Measurements from ENCODE around the gene RASGRP4.
"Not testable (repeated sequence)": the region's sequence is repeated elsewhere in the genome, so short reads cannot be mapped to it uniquely, and the experiment has no call there.

RASGRP4 gene

DNA sequence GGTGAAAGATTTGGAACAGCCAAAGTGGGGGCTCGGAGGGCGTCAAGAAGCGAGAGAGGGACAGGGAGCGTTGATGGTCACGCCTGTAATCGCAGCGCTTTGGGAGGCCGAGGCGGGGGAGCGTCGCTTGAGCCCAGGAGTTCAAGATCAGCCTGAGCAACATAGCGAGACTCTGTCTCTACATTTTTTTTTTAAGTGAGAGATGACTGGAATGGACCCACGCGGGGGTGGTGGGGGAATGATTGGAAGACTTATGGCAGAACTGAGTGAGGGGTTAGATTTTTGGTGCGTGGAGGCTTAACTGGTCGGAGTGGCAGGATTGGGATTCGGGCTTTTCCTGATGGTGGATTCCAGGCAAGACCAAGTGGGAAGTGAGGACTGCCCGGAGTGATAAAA is 50.9 kb downstream of the RASGRP4 start:
- no peak for DNase-seq (ENCODE audit: low read depth in 4 of 4, low spot score in 1 of 4)

- peak; percentile 90 to 98 (median 94) for DNase-seq (ENCODE audit: low read depth in 4 of 4, low spot score in 1 of 4)
Measured at GRCh38 chr19:38374332-38375097, 51.5 kb downstream of the RASGRP4 start, which contains the start of gene PSMD8. Gene PSMD8, plus strand, starts transcription at chr19:38374571. Its CDS starts 31 bp downstream, at chr19:38374602.

DNA sequence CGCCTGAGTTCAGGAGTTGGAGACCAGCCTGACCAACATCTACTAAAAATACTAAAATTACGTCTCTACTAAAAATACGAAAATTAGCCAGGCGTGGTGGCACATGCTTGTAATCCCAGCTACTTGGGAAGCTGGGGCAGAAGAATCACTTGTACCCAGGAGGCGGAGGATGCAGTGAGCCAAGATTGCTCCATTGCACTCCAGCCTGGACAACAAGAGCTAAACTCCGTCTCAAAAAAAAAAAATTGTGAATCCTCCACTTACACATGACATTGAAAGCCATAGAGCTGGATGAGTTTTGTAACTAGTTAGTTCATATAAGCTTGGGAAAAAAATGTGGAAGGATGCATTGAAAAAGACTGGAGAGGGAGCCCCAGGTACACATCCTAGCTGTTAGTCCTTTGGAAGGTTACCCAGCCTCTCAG is 52.1 kb downstream of the RASGRP4 start:
- no peak for DNase-seq (ENCODE audit: low read depth in 4 of 4, low spot score in 1 of 4)

- DNase-seq (ENCODE audit: low read depth in 4 of 4, low spot score in 1 of 4): no peak
Measured at GRCh38 chr19:38371081-38371480, 54.9 kb downstream of the RASGRP4 start.

DNA sequence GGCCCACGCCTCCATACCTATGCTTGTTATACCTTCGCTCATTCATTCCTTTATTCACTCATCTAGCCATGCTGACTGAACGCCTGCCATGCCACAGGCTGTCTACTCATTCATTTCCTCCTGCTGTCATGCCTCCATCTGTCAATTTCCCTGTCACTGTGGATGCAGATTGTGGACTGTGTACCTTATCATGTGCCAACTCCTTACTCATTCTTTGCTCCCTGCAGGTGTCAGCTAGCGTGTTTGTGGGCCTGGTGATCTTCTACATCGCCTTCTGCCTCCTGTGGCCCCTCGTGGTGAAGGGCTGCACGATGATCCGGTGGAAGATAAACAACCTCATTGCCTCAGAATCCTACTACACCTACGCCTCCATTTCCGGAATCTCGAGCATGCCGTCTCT is 55.7 kb downstream of the RASGRP4 start:
- no peak for DNase-seq (ENCODE audit: low read depth in 4 of 4, low spot score in 1 of 4)

- no peak for DNase-seq (ENCODE audit: low read depth in 4 of 4, low spot score in 1 of 4)
Measured at GRCh38 chr19:38369584-38369983, 56.4 kb downstream of the RASGRP4 start.

- no peak for DNase-seq (ENCODE audit: low read depth in 4 of 4, low spot score in 1 of 4)
Measured at GRCh38 chr19:38367041-38367440, 59.0 kb downstream of the RASGRP4 start.

- not testable (repeated sequence) for DNase-seq (ENCODE audit: low read depth in 4 of 4, low spot score in 1 of 4)
Measured at GRCh38 chr19:38362946-38363688, 62.9 kb downstream of the RASGRP4 start.

DNA sequence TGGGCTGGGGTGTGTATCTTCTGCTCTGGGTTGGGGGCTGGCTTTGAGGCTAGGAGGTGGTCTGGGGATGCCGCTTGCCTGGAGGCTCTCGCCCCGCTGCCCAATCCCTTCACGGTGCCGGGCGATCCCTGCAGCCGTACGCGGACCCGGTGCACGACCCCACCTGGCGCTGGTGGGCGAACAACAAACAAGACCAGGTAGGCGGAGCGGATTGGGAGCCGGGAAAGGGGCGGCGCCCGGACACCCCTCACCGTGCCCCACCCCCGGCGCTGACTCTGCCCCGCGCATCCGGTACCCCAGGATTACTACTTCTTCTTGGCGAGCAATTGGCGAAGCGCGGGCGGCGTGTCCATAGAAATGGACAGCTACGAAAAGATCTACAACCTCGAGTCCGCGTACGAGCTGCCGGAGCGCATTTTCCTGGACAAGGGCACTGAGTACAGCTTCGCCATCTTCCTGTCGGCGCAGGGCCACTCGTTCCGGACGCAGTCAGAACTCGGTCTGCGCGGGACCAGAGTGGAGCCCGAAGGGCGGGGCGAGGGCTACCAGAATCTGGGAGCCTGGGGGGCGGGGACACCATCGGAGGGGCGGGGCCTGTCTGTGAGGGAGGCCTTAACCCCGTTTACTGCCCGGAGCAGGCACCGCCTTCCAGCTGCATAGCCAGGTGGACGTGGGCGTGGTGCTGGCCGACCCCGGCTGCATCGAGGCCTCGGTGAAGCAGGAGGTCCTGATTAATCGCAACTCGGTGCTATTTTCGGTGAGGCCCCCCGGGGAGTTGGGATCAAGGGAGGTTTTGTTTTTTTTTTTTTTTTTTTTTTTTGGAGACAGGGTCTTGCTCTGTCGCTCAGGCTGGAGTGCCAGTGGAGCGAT is 63.7 kb downstream of the RASGRP4 start:
- peak; percentile 53 to 88 (median 56) for DNase-seq (ENCODE audit: low read depth in 4 of 4, low spot score in 1 of 4)

- peak; percentile 19 to 76 (median 46) for DNase-seq (ENCODE audit: low read depth in 4 of 4, low spot score in 1 of 4)
Measured at GRCh38 chr19:38361633-38362075, 64.4 kb downstream of the RASGRP4 start.

GRCh38 chr19:38360839-38361631 is 65.0 kb downstream of the RASGRP4 start:
- no peak for DNase-seq (ENCODE audit: low read depth in 4 of 4, low spot score in 1 of 4)

GRCh38 chr19:38360351-38360750 is 65.7 kb downstream of the RASGRP4 start:
- no peak for DNase-seq (ENCODE audit: low read depth in 4 of 4, low spot score in 1 of 4)

DNA sequence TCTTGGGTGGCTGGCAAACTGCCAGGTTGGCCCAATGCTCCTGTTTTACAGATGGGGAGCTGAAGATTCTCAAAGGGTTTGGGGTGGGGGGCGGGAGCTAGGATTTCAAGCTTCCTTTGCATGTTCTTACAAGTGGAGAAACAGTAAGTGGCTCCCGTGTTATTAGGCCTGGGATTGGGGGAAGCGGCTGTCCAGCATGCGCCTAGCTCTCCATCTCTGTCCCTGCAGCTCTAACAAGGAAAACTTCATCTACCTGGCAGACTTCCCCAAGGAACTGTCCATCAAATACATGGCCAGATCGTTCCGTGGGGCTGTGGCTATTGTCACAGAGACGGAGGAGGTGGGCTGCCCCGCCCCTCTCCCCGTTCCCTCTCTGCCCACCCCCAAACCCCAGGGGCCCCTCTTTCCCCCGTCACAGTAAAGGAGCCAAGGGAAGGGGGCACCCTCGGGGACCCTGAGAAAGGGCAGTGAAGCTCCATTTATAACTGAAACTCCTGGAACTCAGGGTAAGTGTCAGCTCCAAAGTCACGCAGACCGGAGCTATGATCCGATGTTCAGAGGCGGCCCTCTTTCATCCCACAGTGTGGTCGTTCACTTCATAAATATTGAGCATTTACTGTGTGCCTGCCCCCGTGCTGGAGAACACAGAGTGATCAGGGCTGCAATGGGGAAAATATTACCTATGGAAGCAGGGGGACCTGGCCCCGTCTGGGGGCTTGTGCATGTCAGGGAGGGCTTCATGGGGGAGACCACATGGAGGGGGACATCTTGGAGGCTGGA is 66.6 kb downstream of the RASGRP4 start:
- no peak for DNase-seq (ENCODE audit: low read depth in 4 of 4, low spot score in 1 of 4)
